ENCODE results near the gene FAM120C.

FAM120C gene

DNA sequence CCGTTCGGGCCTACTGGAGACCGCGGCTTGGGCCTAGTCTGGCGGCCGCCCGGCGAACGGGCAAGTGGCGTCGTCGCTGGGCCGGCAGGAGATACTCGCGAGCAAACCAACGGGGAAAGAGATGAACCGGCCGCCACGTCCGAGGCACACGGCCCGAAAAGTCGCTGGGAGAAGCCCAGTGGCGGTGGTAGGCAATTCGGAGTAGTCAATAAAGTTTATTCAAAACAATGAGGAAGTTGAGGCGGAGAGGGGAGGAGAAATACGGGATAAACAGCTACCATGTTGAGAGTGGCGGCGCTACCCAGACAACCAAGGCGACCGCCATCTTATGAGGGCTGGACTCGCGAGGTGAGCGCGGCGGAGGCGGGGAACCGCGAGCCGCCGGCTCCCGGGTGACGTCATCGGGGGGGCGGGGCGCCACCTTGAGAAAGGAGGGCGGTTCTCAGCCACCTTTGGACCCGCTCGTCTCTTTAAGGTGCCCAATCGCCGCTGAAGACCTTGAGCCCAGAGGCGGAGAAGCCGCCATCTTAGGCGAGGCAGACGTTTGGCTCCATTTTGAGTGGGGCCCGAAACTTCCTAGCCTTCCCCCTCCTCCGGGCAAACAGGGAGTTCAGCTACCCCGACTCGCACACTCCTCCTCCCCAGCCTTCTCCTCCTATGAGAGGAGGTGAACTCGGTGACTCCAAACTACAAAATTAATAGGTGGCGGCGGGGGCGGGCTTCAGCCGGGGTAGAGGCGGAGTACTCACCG, 138.8 kb downstream of the FAM120C start, which contains the start of gene PHF8:
Gene PHF8 (minus strand): TSS at position 348 of the 751 bp plus-strand sequence. CDS start 1,745 bp downstream, outside the sequence.
- H3K4me3 ChIP-seq (ENCODE audit: low read depth, low read length): peak within 1 kb of the TSS; percentile 64
- peak; percentile 88 for DNase-seq (ENCODE audit: low read depth)
- TF ChIP-seq, protein P1, sequence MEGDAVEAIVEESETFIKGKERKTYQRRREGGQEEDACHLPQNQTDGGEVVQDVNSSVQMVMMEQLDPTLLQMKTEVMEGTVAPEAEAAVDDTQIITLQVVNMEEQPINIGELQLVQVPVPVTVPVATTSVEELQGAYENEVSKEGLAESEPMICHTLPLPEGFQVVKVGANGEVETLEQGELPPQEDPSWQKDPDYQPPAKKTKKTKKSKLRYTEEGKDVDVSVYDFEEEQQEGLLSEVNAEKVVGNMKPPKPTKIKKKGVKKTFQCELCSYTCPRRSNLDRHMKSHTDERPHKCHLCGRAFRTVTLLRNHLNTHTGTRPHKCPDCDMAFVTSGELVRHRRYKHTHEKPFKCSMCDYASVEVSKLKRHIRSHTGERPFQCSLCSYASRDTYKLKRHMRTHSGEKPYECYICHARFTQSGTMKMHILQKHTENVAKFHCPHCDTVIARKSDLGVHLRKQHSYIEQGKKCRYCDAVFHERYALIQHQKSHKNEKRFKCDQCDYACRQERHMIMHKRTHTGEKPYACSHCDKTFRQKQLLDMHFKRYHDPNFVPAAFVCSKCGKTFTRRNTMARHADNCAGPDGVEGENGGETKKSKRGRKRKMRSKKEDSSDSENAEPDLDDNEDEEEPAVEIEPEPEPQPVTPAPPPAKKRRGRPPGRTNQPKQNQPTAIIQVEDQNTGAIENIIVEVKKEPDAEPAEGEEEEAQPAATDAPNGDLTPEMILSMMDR (IDR thresholded peaks at IDR 0.05; ENCODE audit: low read depth, low read length, missing control alignments): no peak
- in situ Hi-C loops (cut with HindIII; ENCODE audit: low sequenced_read_pairs): no loop called here

GRCh38 chrX:54043541-54044125, 139.4 kb downstream of the FAM120C start:
- H3K4me3 ChIP-seq (ENCODE audit: low read depth, low read length): peak overlapping the region; percentile 64
- DNase-seq (ENCODE audit: low read depth): no peak
- TF ChIP-seq, protein P1 (IDR thresholded peaks at IDR 0.05; ENCODE audit: low read depth, low read length, missing control alignments): no peak
- in situ Hi-C loops (cut with HindIII; ENCODE audit: low sequenced_read_pairs): no loop called here

DNA sequence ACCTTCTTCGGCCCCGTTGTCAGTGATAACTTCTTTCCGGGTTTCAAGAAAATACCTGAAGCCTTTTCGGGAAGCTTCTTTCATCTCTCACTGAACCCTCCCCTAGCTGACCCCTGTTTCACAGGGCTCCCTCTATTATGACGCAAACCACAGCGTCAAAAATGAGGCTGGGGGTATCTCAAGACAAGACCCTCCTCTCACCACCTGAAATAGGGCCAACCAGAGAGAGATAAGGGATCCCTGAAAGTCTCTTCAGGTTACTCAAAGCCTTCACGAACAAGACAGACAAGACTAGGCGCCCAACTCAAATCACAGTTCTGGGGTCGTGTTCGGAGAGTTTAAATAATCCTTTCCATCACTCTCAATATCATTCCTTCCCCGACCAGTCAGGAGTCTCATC, 140.0 kb downstream of the FAM120C start:
- H3K4me3 ChIP-seq (ENCODE audit: low read depth, low read length): peak overlapping the region; percentile 64
- TF ChIP-seq, protein P1 (IDR thresholded peaks at IDR 0.05; ENCODE audit: low read depth, low read length, missing control alignments): no peak
- in situ Hi-C loops (cut with HindIII; ENCODE audit: low sequenced_read_pairs): no loop called here
- no peak for DNase-seq (ENCODE audit: low read depth)

- peak overlapping the region; percentile 64 for H3K4me3 ChIP-seq (ENCODE audit: low read depth, low read length)
- in situ Hi-C loops (cut with HindIII; ENCODE audit: low sequenced_read_pairs): no loop called here
- DNase-seq (ENCODE audit: low read depth): peak; percentile 18
- TF ChIP-seq, protein P1 (IDR thresholded peaks at IDR 0.05; ENCODE audit: low read depth, low read length, missing control alignments): peak; percentile 38
Observed at GRCh38 chrX:54042609-54043021, 140.4 kb downstream of the FAM120C start.

GRCh38 chrX:54030329-54030728, 152.7 kb downstream of the FAM120C start:
- in situ Hi-C loops (cut with HindIII; ENCODE audit: low sequenced_read_pairs): no loop called here
- H3K4me3 ChIP-seq (ENCODE audit: low read depth, low read length): no peak overlapping the region
- TF ChIP-seq, protein P1 (IDR thresholded peaks at IDR 0.05; ENCODE audit: low read depth, low read length, missing control alignments): no peak
- DNase-seq (ENCODE audit: low read depth): no peak

DNA sequence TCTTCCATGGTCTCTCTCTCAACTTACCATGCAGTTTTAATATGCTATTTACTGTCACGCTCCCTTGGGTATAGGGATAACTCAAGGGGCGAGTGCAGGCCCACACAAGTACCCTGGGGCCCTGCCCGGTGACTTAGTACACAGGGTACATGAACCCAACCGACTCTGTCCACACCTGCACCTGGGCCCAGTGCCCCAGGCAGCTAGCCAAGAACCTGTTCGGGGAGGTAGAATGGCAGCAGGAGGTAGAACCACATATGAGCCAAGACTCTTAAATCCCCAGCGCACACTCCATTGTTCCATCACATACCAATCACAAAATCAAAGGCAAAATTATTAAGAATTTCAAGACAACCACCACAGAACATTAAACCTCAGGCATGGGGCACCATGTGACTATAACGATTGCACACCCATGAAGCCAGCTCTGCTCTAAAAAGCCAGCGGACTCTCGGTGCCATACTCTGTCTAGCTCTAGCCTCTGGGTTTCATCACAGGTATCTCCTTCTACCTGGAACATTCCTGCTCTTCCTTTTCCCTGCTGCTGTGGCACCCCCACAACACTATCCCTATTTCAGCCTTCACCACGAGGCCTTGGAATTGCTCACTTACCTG, 153.4 kb downstream of the FAM120C start:
- H3K4me3 ChIP-seq (ENCODE audit: low read depth, low read length): no peak overlapping the region
- TF ChIP-seq, protein P1 (IDR thresholded peaks at IDR 0.05; ENCODE audit: low read depth, low read length, missing control alignments): no peak
- in situ Hi-C loops (cut with HindIII; ENCODE audit: low sequenced_read_pairs): no loop called here
- DNase-seq (ENCODE audit: low read depth): no peak

Data from astrocyte of the cerebellum (primary cell).